Lower leg skin (tissue), 3 donors: ENCODE results near the gene RUNX1.

ENCODE experiments used
- CTCF ChIP-seq, 3 donors: fragments of 450-650 bp; IDR thresholded peaks; one replicate each; pipeline ENCODE4 v1.5.1; 2016; ENCODE audit warnings: antibody characterized with exemption in 3 of 3, mild to moderate bottlenecking in 3 of 3, moderate library complexity in 2 of 3
- POLR2A ChIP-seq, 2 donors: fragments of 450-650 bp; IDR thresholded peaks; one replicate each; pipeline ENCODE4 v1.6.1; 2016 to 2017; ENCODE audit warnings: antibody characterized with exemption in 2 of 2, mild to moderate bottlenecking in 1 of 2, moderate library complexity in 1 of 2

DNA sequence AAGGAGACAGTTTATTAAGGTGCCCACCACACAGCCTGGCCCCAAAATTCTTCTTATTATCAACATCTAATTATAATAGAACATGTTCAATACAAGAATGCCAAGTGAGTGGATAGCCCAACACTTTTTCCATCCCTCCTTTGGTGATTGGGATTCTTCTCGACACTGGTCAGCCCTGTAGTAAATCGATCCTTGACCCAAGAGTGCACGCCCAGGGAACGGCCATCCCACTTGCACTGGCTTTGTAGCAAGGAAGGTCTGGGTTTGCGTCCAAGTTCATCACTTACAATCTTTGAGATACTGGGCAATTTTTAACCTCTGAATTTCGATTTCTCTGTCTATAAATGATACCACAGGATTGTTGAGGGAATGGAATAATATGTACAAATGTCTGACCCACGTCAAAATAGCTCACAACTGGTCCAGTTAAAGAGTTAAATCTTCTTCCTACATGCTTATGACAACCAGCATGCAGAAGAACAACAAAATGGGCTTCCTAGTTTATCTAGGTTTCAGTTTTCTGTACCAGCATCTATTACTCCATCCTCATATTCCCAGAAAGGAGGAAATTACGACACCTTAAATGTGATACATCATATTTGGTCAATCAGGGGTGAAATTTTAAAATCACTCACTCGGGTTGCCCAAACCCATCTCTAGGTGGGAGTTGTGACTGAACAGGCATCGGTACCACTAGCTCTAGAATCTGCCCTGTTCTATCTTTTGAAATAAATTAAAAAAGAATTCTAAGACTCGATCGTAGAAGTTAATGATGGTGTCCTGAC lies 218.5 kb downstream of the RUNX1 start:
- TF ChIP-seq POLR2A (IDR thresholded peaks at IDR 0.05) (no peak), CTCF (IDR thresholded peaks at IDR 0.05) (no peak)
